Activated T-helper 9 cell treated with anti-CD3 and anti-CD28 coated beads, Interleukin-2, amount 50 U/mL, for 16 hours (primary cell): ENCODE data around the gene IFNA4.

Source experiments
- DNase-seq: peaks from one replicate; pipeline ENCODE4 v3.0.0-alpha.2; 2020; ENCODE audit warnings: low read depth

IFNA4 gene

DNA sequence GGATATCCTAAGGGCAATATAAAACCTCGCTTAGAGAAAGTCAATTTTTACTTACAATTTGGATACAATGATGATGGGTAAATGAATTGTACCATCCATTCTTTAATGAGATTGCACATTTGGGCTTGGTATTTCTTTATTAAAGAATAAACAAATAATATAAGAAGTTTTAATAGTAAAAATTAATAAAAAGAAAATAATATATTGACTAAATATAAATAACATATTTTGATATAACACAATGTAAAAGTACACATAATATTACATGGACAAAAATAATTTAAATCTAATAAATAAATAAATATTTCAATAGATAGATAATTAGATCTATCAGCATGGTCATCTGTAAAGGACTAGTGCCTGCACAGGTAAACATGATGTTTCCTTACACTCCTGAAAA, 21.9 kb downstream of the IFNA4 start:
- DNase-seq: no peak

DNA sequence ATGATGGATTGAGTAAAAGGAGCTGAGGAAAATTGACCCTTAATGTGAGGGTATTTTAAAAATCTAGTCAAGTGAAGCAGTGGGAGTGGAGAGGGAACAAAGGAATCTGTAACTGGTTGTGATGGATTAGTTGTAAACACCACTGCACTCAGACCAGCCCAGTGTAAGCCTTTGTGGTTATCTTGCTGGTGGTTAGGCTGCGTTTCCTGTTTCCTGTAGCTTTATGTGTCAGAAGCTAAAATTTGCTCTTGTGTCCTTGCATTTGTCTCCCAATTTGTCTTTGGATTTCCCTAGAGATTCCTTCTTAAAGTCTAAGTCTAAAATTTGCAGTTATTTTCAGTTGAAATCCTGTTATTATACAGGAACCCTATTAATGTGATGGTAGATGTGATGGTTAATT, 27.2 kb downstream of the IFNA4 start:
- DNase-seq: no peak

DNA sequence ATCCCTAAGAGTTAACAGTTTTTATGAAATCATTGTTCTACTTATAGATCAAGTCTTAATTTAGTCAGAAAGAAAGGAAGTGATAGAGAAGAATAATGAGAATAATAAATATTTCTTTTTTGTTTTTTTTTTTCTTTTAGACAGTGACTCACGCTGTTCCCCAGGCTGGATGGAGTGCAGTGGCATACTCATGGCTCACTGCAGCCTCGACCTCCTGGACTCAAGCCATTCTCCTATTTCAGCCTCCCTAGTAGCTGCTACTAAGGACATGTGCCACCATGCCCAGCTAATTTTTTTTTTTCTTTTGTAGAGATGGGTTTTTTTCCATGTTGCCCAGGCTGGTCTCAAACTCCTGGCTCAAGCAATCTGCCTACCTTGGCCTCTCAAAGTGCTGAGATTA, 31.9 kb downstream of the IFNA4 start:
- no peak for DNase-seq

DNA sequence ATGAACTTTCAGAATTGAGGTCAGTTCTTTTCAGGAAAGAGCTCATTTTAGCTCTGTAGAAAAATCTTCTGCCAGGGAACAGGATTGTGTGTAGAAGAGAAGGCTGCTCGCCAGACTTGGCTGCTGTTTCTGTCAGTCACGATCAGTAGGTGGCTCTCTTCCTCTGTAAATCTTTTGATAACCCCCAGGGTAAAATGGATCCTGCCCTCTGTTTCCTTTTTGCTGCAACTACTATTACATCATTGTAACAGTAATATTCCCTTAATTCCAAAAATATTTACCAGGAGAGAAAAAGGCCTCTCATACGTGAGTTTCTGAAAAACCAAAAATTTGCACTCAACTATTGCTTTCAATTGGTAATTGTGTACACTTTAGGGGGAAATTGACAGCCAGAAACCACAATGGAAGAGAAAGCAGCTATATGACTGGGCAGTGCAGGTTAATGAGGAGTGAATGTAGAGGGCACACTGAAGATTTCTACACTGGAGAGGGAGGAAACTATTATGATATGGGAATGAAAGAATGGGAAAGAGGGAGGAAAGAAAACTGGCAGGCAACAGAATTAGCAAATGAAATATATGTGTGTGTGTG, 33.3 kb downstream of the IFNA4 start:
- no peak for DNase-seq

DNA sequence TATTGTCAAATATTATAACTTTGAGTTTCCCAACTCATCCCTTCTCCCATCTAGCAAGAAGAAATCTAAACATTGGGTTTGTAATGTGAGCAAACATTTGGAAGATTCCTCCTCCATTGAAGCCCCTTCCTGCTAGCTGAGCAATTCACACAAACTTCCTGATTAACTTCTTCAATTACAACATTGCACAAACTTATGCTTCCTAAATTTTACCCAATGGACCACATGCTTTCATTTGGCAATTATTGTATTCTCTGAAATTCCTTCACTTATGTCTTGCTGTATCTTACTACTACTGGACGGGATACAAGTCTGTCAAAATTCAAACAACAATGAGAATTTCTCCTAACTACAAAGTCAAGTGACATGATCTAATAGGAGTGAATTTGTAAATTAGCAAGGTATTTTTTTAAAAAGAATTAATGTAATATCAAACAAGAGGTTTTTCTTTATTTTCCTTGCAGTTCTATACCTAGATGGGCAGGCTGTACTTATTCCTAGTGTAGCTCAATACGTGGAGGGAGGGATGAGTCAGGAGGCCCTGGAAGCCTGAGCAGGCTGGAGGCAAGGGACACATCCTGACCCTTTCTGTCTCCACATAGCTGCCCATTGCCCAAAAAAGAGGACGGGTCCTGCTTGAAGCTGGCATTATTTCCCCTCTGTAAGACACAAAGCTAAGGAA, 33.9 kb downstream of the IFNA4 start:
- DNase-seq: no peak

DNA sequence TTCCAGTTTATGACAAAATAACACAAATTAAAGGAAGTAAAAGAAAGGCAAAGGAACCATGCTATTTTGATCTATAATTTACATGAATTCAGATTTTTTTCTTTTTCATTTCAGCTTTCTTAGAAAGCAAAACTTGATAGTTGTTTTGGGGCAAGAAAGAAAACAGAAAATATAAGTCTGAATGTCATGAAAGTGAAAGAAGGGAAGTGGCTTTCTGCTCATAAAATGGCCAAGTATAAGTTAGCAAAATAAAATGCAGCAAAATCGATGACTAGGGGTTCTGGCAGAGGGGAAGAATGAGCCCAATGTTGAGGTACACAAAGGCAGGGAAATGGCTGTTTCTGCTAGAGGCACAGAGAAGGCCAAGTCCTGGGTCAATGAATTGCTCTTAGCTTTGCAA, 42.8 kb downstream of the IFNA4 start:
- DNase-seq: no peak

DNA sequence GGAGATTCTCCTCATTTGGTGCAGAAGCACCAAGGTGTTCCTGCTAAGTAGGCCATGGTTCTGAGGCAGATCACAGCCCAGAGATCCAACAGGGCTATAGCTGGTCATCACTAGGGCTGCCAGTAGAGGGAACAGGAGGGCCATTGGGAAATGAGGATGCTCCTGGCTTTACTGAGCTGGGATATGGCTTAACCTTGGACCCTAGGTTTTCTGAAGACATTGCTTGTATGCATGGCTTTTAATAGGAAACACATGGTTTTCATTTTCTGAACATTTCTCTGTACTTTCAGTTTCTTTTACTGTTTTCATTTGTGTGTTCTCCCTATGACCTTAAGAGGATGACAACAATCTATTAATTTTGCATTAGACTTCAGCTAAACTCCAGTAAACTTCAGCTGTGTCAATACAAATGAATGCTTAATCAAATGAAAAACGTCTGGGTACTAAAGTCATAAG, 45.9 kb downstream of the IFNA4 start, which contains the start of gene IFNW1:
TSS of gene IFNW1 (minus strand) at position 406 of the 456 bp plus-strand sequence. CDS start at position 144, 262 bp downstream.
- DNase-seq: no peak

DNA sequence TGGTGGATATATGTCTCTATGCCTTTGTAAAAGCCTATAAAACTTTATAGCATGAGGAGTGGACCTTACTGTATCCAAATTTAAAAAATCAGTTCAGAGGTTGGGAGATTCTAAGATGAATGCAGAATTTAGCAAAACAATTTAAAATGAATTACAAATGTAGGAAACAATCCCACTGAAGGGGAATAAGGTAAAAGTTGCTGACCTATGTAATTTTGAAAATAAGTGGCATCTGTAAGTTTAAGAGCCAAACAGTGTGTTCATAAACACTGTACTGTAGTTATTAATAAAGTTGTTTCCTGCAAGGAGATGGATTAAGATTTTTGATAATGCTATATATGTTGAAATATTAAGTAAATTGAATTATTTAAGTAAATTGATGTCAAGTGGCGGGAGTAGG, 50.4 kb downstream of the IFNA4 start:
- no peak for DNase-seq
